ENCODE results near the gene FOXO1.

- no peak for TF ChIP-seq CTCF (IDR thresholded peaks at IDR 0.05)
- no peak for TF ChIP-seq POLR2A (IDR thresholded peaks at IDR 0.05)
- TF ChIP-seq EP300 (IDR thresholded peaks at IDR 0.05) = peak in 1 of 2 donors; percentile 6
Observed at GRCh38 chr13:40552895-40553294, 113.5 kb downstream of the FOXO1 start.
